Parathyroid adenoma (tissue), 2 donors: ENCODE data around the gene TENM4.

Experiments used
- H2AFZ ChIP-seq: fragments of 300-600 bp; sonication (generic); one replicate; pipeline ENCODE4 v1.7.0; 2017; ENCODE audit warnings: antibody characterized with exemption, mild to moderate bottlenecking
- H3K27ac ChIP-seq: fragments of 300-600 bp; sonication (generic); one replicate; pipeline ENCODE4 v1.7.0; 2017
- H3K27me3 ChIP-seq: fragments of 300-600 bp; sonication (generic); one replicate; pipeline ENCODE4 v1.7.0; 2017; ENCODE audit warnings: low read length; ENCODE audit not compliant: control insufficient read depth, insufficient read depth
- H3K36me3 ChIP-seq: fragments of 300-600 bp; sonication (generic); one replicate; pipeline ENCODE4 v1.7.0; 2017; ENCODE audit warnings: low read length; ENCODE audit not compliant: control insufficient read depth, insufficient read depth
- H3K4me1 ChIP-seq: fragments of 300-600 bp; sonication (generic); one replicate; pipeline ENCODE4 v1.7.0; 2017; ENCODE audit warnings: control low read depth
- H3K4me2 ChIP-seq: fragments of 300-600 bp; sonication (generic); one replicate; pipeline ENCODE4 v1.7.0; 2017; ENCODE audit warnings: low read length
- H3K4me3 ChIP-seq: fragments of 300-600 bp; sonication (generic); one replicate; pipeline ENCODE4 v1.7.0; 2017; ENCODE audit warnings: low read depth, low read length
- H3K79me2 ChIP-seq: fragments of 300-600 bp; sonication (generic); one replicate; pipeline ENCODE4 v1.7.0; 2017; ENCODE audit warnings: control low read depth
- H3K9ac ChIP-seq: fragments of 300-600 bp; sonication (generic); one replicate; pipeline ENCODE4 v1.7.0; 2017; ENCODE audit warnings: mild to moderate bottlenecking
- H3K9me3 ChIP-seq: fragments of 300-600 bp; sonication (generic); one replicate; pipeline ENCODE4 v1.7.0; 2017; ENCODE audit warnings: low read length; ENCODE audit not compliant: control insufficient read depth
- CTCF ChIP-seq: fragments of 300-600 bp; sonication (generic); IDR thresholded peaks from one replicate; pipeline ENCODE4 v1.7.0; 2017; ENCODE audit warnings: antibody characterized with exemption, mild to moderate bottlenecking
- donor health status: primary hyperparathyroidism.

TENM4 gene

GRCh38 chr11:79261684-79262083, 179.1 kb downstream of the TENM4 start:
- no peaks in the 10 kb centered on the region for H3K27me3 ChIP-seq
- H3K36me3 ChIP-seq: no peaks in the 10 kb centered on the region
- TF ChIP-seq CTCF: no peak
- no peak overlapping the region for H3K9ac ChIP-seq
- H3K4me2 ChIP-seq: no peak overlapping the region
- no peaks in the 10 kb centered on the region for H3K79me2 ChIP-seq
- H3K4me3 ChIP-seq: no peak overlapping the region
- no peaks in the 10 kb centered on the region for H3K9me3 ChIP-seq
- H2AFZ ChIP-seq: no peak overlapping the region
- H3K27ac ChIP-seq: no peak overlapping the region
- no peaks in the 10 kb centered on the region for H3K4me1 ChIP-seq

- H3K79me2 ChIP-seq: no peaks in the 10 kb centered on the region
- no peak overlapping the region for H3K4me3 ChIP-seq
- no peaks in the 10 kb centered on the region for H3K4me1 ChIP-seq
- H2AFZ ChIP-seq: no peak overlapping the region
- H3K27me3 ChIP-seq: no peaks in the 10 kb centered on the region
- no peak overlapping the region for H3K9ac ChIP-seq
- no peak overlapping the region for H3K4me2 ChIP-seq
- H3K36me3 ChIP-seq: no peaks in the 10 kb centered on the region
- no peak overlapping the region for H3K27ac ChIP-seq
- no peak for TF ChIP-seq CTCF
- H3K9me3 ChIP-seq: no peaks in the 10 kb centered on the region
Measured at GRCh38 chr11:79259800-79260199, 181.0 kb downstream of the TENM4 start.

- Histone ChIP-seq H3K9ac (no peak overlapping the region), H3K36me3 (no peaks in the 10 kb centered on the region), H3K79me2 (no peaks in the 10 kb centered on the region), H3K4me3 (no peak overlapping the region), H2AFZ (no peak overlapping the region), H3K4me1 (no peaks in the 10 kb centered on the region), H3K4me2 (no peak overlapping the region), H3K27ac (no peak overlapping the region), H3K9me3 (no peaks in the 10 kb centered on the region), H3K27me3 (no peaks in the 10 kb centered on the region)
- no peak for TF ChIP-seq CTCF
Measured at GRCh38 chr11:79258576-79258975, 182.3 kb downstream of the TENM4 start.

GRCh38 chr11:79255965-79256364, 184.9 kb downstream of the TENM4 start:
- no peaks in the 10 kb centered on the region for H3K36me3 ChIP-seq
- H3K9ac ChIP-seq: no peak overlapping the region
- no peak overlapping the region for H2AFZ ChIP-seq
- H3K79me2 ChIP-seq: no peaks in the 10 kb centered on the region
- no peaks in the 10 kb centered on the region for H3K27me3 ChIP-seq
- H3K4me3 ChIP-seq: no peak overlapping the region
- no peaks in the 10 kb centered on the region for H3K9me3 ChIP-seq
- H3K27ac ChIP-seq: no peak overlapping the region
- TF ChIP-seq CTCF: no peak
- H3K4me2 ChIP-seq: no peak overlapping the region
- H3K4me1 ChIP-seq: no peaks in the 10 kb centered on the region

GRCh38 chr11:79253280-79253679, 187.6 kb downstream of the TENM4 start:
- Histone ChIP-seq H3K9ac (no peak overlapping the region), H3K4me1 (no peaks in the 10 kb centered on the region), H3K36me3 (no peaks in the 10 kb centered on the region), H3K27ac (no peak overlapping the region), H2AFZ (no peak overlapping the region), H3K4me2 (no peak overlapping the region), H3K79me2 (no peaks in the 10 kb centered on the region), H3K27me3 (no peaks in the 10 kb centered on the region), H3K4me3 (no peak overlapping the region), H3K9me3 (no peaks in the 10 kb centered on the region)
- no peak for TF ChIP-seq CTCF
